HG03571 (cell line): Measurements from ENCODE around the gene MEX3C.

Experiments used
- ATAC-seq: cut with Tn5 transposase; IDR thresholded peaks from one replicate; pipeline ENCODE4 v1.9.1; 2021; ENCODE audit not compliant: unreplicated experiment

The MEX3C gene

GRCh38 chr18:51197661-51198424 is at the start of gene MEX3C:
Gene MEX3C, minus strand, starts transcription at chr18:51197681. Its CDS starts 361 bp downstream, at chr18:51197320.
- peak; percentile 79 for ATAC-seq

GRCh38 chr18:51241226-51241625 is 43.7 kb upstream of the MEX3C start:
- ATAC-seq = no peak

- ATAC-seq = no peak
Observed at GRCh38 chr18:51236225-51236624, 38.7 kb upstream of the MEX3C start.

GRCh38 chr18:51235009-51235789 is 37.7 kb upstream of the MEX3C start:
- ATAC-seq = peak; percentile 69

GRCh38 chr18:51234117-51235008 is 36.9 kb upstream of the MEX3C start:
- ATAC-seq = no peak

- no peak for ATAC-seq
Observed at GRCh38 chr18:51229328-51229727, 31.8 kb upstream of the MEX3C start.

GRCh38 chr18:51227660-51228059 is 30.2 kb upstream of the MEX3C start:
- ATAC-seq = no peak

- ATAC-seq = no peak
Observed at GRCh38 chr18:51226587-51227350, 29.3 kb upstream of the MEX3C start.

- ATAC-seq = no peak
Observed at GRCh38 chr18:51226068-51226467, 28.6 kb upstream of the MEX3C start.

- no peak for ATAC-seq
Observed at GRCh38 chr18:51212606-51213005, 15.1 kb upstream of the MEX3C start.

- peak; percentile 98 for ATAC-seq
Observed at GRCh38 chr18:51211552-51211951, 14.1 kb upstream of the MEX3C start.

- ATAC-seq = peak; percentile 52
Observed at GRCh38 chr18:51196811-51197660, 445 bp downstream of the MEX3C start.

- ATAC-seq = peak; percentile 1
Observed at GRCh38 chr18:51196118-51196810, 1.2 kb downstream of the MEX3C start.

GRCh38 chr18:51195451-51196117 is 1.9 kb downstream of the MEX3C start:
- ATAC-seq = no peak

- ATAC-seq = no peak
Observed at GRCh38 chr18:51195086-51195450, 2.4 kb downstream of the MEX3C start.

GRCh38 chr18:51194604-51195003 is 2.9 kb downstream of the MEX3C start:
- ATAC-seq = no peak

GRCh38 chr18:51193621-51194287 is 3.7 kb downstream of the MEX3C start:
- ATAC-seq = no peak

- no peak for ATAC-seq
Observed at GRCh38 chr18:51192696-51193095, 4.8 kb downstream of the MEX3C start.
